OCI-LY1 (cell line): ENCODE data around the gene SYDE2.

Source experiments
- EZH2 ChIP-seq: fragments of 200-600 bp; sonication (generic), shearing (Covaris generic); IDR thresholded peaks from 2 replicates; pipeline ENCODE4 v1.8.0; 2017; ENCODE audit warnings: borderline replicate concordance, mixed run types, mild to moderate bottlenecking, antibody characterized with exemption, low read length, moderate library complexity, mixed read lengths
- TF ChIP-seq, protein P1 (sequence below): fragments of 200-600 bp; sonication (generic), shearing (Covaris generic); IDR thresholded peaks from 2 replicates; pipeline ENCODE4 v1.5.1; 2017; ENCODE audit warnings: mild to moderate bottlenecking, antibody characterized with exemption, low read length, moderate library complexity, mixed read lengths

DNA sequence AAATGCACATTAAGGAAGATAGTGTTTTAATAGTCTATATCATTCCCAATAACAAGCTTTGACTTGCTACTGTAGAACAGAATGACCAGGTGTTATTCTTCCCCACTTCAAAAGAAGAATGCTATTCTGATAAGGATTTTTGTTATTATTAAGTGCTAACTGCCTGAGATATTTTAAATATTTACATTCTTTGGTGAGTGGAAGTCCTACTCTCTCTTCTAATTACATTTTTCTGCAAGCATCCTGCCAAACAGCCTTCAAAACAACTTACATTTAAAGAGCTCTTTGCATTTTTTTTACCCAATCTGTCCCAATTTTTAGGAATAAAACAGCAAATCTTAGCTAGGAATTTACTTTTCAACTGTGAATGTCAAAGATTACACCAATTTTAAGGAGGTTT is 23.5 kb upstream of the SYDE2 start:
- TF ChIP-seq, protein P1, sequence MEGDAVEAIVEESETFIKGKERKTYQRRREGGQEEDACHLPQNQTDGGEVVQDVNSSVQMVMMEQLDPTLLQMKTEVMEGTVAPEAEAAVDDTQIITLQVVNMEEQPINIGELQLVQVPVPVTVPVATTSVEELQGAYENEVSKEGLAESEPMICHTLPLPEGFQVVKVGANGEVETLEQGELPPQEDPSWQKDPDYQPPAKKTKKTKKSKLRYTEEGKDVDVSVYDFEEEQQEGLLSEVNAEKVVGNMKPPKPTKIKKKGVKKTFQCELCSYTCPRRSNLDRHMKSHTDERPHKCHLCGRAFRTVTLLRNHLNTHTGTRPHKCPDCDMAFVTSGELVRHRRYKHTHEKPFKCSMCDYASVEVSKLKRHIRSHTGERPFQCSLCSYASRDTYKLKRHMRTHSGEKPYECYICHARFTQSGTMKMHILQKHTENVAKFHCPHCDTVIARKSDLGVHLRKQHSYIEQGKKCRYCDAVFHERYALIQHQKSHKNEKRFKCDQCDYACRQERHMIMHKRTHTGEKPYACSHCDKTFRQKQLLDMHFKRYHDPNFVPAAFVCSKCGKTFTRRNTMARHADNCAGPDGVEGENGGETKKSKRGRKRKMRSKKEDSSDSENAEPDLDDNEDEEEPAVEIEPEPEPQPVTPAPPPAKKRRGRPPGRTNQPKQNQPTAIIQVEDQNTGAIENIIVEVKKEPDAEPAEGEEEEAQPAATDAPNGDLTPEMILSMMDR = no peak
- TF ChIP-seq EZH2 = no peak
